ENCODE data around the gene ITGB3BP. TPM values are rescaled to one million over a fixed set of nuclear protein-coding genes. Genes with fewer than 3 reads are reported as not detected.

Gene ITGB3BP
- total and polyA plus RNA-seq, 2 of the 13 experiments (the other 11 are each of a cell fraction or from before 2014, with no cell fraction given) = 19.0 to 46.5 TPM

DNA sequence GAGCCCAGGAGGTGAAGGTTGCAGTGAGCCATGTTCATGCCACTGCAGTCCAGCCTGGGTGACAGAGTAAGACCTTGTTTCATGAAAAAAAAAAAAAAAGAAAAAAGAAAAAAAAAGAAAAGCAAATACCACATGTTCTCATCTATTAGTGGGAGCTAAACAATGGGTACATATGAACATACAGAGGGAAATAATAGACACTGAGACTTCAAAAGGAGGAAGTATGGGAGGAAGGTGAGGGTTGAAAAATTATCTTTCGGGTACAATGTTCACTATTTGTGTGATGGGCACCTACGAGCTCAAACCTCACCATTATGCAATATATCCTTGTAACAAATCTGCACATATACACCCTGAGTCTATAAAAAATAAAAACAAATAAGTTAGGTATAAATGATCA lies 6.4 kb downstream of the ITGB3BP start:
- no peak for FAIRE-seq
- WGBS (ENCODE audit: low lambda C conversion rate) = 82% methylated on average over 2 of the region's 2 CpGs
- no peaks in the 10 kb centered on the region for H3K27me3 ChIP-seq (ENCODE audit: control insufficient read depth in 1 of 2, insufficient read depth in 2 of 2, low read length in 2 of 2)
- CTCF ChIA-PET (ENCODE audit: low intra/inter-chr PET ratio, low total read pairs) = no interaction called here
- BruUV-seq (replicated peaks) = no TSS peak
- H3K4me3 ChIP-seq (replicated peaks in 1 of 3; ENCODE audit: insufficient read depth in 1 of 3, low read depth in 2 of 3, low read length in 3 of 3) = no peak overlapping the region
- H3K9ac ChIP-seq (ENCODE audit: insufficient read depth, low read depth, low read length) = no peak overlapping the region
- POLR2A ChIA-PET = no interaction called here
- H3K36me3 ChIP-seq (replicated peaks in 1 of 2; ENCODE audit: control insufficient read depth in 1 of 2, insufficient read depth in 2 of 2, low read length in 2 of 2) = no peaks in the 10 kb centered on the region
- peaks cover 3% of the 10 kb centered on the region for H3K79me2 ChIP-seq (ENCODE audit: insufficient read depth, low read length)
- H3K4me2 ChIP-seq (ENCODE audit: low read depth, low read length) = no peak overlapping the region
- intact Hi-C loops (cut with micrococcal nuclease; ENCODE audit: unreplicated experiment) = no loop called here
- in situ Hi-C loops (cut with HindIII; ENCODE audit: extremely low pct_ligation_motif_present, low pct_unique_long_range_greater_than_20kb) = no loop called here
- H3K4me1 ChIP-seq (ENCODE audit: insufficient read depth, low read length) = peaks cover 6% of the 10 kb centered on the region
- H2AFZ ChIP-seq (ENCODE audit: low read length) = no peak overlapping the region
- TF ChIP-seq ZNF101 (CRISPR knock-in tag; IDR thresholded peaks at IDR 0.05; ENCODE audit: borderline replicate concordance, low read depth) = no peak
- TF ChIP-seq, protein P1, sequence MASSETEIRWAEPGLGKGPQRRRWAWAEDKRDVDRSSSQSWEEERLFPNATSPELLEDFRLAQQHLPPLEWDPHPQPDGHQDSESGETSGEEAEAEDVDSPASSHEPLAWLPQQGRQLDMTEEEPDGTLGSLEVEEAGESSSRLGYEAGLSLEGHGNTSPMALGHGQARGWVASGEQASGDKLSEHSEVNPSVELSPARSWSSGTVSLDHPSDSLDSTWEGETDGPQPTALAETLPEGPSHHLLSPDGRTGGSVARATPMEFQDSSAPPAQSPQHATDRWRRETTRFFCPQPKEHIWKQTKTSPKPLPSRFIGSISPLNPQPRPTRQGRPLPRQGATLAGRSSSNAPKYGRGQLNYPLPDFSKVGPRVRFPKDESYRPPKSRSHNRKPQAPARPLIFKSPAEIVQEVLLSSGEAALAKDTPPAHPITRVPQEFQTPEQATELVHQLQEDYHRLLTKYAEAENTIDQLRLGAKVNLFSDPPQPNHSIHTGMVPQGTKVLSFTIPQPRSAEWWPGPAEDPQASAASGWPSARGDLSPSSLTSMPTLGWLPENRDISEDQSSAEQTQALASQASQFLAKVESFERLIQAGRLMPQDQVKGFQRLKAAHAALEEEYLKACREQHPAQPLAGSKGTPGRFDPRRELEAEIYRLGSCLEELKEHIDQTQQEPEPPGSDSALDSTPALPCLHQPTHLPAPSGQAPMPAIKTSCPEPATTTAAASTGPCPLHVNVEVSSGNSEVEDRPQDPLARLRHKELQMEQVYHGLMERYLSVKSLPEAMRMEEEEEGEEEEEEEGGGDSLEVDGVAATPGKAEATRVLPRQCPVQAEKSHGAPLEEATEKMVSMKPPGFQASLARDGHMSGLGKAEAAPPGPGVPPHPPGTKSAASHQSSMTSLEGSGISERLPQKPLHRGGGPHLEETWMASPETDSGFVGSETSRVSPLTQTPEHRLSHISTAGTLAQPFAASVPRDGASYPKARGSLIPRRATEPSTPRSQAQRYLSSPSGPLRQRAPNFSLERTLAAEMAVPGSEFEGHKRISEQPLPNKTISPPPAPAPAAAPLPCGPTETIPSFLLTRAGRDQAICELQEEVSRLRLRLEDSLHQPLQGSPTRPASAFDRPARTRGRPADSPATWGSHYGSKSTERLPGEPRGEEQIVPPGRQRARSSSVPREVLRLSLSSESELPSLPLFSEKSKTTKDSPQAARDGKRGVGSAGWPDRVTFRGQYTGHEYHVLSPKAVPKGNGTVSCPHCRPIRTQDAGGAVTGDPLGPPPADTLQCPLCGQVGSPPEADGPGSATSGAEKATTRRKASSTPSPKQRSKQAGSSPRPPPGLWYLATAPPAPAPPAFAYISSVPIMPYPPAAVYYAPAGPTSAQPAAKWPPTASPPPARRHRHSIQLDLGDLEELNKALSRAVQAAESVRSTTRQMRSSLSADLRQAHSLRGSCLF (CRISPR knock-in tag; IDR thresholded peaks at IDR 0.05; ENCODE audit: borderline replicate concordance) = no peak
- TF ChIP-seq, protein P2, sequence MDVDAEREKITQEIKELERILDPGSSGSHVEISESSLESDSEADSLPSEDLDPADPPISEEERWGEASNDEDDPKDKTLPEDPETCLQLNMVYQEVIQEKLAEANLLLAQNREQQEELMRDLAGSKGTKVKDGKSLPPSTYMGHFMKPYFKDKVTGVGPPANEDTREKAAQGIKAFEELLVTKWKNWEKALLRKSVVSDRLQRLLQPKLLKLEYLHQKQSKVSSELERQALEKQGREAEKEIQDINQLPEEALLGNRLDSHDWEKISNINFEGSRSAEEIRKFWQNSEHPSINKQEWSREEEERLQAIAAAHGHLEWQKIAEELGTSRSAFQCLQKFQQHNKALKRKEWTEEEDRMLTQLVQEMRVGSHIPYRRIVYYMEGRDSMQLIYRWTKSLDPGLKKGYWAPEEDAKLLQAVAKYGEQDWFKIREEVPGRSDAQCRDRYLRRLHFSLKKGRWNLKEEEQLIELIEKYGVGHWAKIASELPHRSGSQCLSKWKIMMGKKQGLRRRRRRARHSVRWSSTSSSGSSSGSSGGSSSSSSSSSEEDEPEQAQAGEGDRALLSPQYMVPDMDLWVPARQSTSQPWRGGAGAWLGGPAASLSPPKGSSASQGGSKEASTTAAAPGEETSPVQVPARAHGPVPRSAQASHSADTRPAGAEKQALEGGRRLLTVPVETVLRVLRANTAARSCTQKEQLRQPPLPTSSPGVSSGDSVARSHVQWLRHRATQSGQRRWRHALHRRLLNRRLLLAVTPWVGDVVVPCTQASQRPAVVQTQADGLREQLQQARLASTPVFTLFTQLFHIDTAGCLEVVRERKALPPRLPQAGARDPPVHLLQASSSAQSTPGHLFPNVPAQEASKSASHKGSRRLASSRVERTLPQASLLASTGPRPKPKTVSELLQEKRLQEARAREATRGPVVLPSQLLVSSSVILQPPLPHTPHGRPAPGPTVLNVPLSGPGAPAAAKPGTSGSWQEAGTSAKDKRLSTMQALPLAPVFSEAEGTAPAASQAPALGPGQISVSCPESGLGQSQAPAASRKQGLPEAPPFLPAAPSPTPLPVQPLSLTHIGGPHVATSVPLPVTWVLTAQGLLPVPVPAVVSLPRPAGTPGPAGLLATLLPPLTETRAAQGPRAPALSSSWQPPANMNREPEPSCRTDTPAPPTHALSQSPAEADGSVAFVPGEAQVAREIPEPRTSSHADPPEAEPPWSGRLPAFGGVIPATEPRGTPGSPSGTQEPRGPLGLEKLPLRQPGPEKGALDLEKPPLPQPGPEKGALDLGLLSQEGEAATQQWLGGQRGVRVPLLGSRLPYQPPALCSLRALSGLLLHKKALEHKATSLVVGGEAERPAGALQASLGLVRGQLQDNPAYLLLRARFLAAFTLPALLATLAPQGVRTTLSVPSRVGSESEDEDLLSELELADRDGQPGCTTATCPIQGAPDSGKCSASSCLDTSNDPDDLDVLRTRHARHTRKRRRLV (CRISPR knock-in tag; IDR thresholded peaks at IDR 0.05) = no peak
- TF ChIP-seq NFKB2 (CRISPR knock-in tag; IDR thresholded peaks at IDR 0.05; ENCODE audit: borderline replicate concordance) = no peak
- TF ChIP-seq ZSCAN25 (CRISPR knock-in tag; IDR thresholded peaks at IDR 0.05) = no peak
- TF ChIP-seq CC2D1A (CRISPR knock-in tag; IDR thresholded peaks at IDR 0.05) = no peak
- TF ChIP-seq KLF12 (CRISPR knock-in tag; IDR thresholded peaks at IDR 0.05; ENCODE audit: borderline replicate concordance) = no peak
- TF ChIP-seq, protein P3, sequence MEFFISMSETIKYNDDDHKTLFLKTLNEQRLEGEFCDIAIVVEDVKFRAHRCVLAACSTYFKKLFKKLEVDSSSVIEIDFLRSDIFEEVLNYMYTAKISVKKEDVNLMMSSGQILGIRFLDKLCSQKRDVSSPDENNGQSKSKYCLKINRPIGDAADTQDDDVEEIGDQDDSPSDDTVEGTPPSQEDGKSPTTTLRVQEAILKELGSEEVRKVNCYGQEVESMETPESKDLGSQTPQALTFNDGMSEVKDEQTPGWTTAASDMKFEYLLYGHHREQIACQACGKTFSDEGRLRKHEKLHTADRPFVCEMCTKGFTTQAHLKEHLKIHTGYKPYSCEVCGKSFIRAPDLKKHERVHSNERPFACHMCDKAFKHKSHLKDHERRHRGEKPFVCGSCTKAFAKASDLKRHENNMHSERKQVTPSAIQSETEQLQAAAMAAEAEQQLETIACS (CRISPR knock-in tag; IDR thresholded peaks at IDR 0.05) = no peak
- no peak for TF ChIP-seq ZNF788 (CRISPR knock-in tag; IDR thresholded peaks at IDR 0.05; ENCODE audit: borderline replicate concordance)
- H3K9me3 ChIP-seq (ENCODE audit: low read length) = no peaks in the 10 kb centered on the region
- H4K20me1 ChIP-seq (ENCODE audit: insufficient read depth, low read length) = no peaks in the 10 kb centered on the region
- ATAC-seq = no peak
- DNase-seq (ENCODE audit: low spot score) = peak; percentile 10
- H3K27ac ChIP-seq (ENCODE audit: extremely low read length, insufficient read depth, low read length) = no peak overlapping the region
